Spleen (tissue), 7 donors: ENCODE data around the gene CHRNA9.
A peak's percentile ranks its signal among the peaks of the same experiment; 100 is the strongest.

Experiments used
- CTCF ChIP-seq, 11 experiments: fragments of 200-600 bp in 7 of 11; fragments of 450-650 bp in 4 of 11; sonication (generic) in 4 of 11; IDR thresholded peaks in 8 of 11; conservative IDR thresholded peaks in 3 of 11; 1 replicate in 7 of 11; 2 replicates in 4 of 11; pipeline versions ENCODE4 v1.4.0 to v1.8.0; 2016 to 2021; ENCODE audit warnings: antibody characterized with exemption in 11 of 11, inconsistent platforms in 4 of 11, mild to moderate bottlenecking in 1 of 11
- POLR2A ChIP-seq, 3 donors: fragments of 450-650 bp; IDR thresholded peaks; one replicate each; pipeline ENCODE4 v1.5.1; 2017; ENCODE audit warnings: antibody characterized with exemption in 3 of 3, mild to moderate bottlenecking in 1 of 3
- POLR2AphosphoS5 ChIP-seq, 3 donors: sonication (generic); formaldehyde crosslinking; IDR thresholded peaks; one replicate each; pipeline ENCODE4 v1.5.1; 2017; ENCODE audit warnings: antibody characterized with exemption in 3 of 3
- donor health status: DM: no; HTN: no; CAD: no; lungs with moderate emphysema.
- donor health status: DM: no; HTN: no; CAD: no.
- donor health status: DM: no; HTN: no; CAD: no.

- TF ChIP-seq CTCF (IDR thresholded peaks at IDR 0.05 in 8 of 11, conservative IDR thresholded peaks at IDR 0.05 in 3 of 11) = no peak
- TF ChIP-seq POLR2AphosphoS5 (IDR thresholded peaks at IDR 0.05) = peak in 1 of 3 donors; percentile 62
- no peak for TF ChIP-seq POLR2A (IDR thresholded peaks at IDR 0.05)
Observed at GRCh38 chr4:40311811-40312346, 23.3 kb upstream of the CHRNA9 start.
